Superior temporal gyrus (tissue), 1 donor: Measurements from ENCODE around the gene NMRK2.
"Not testable (repeated sequence)": the region's sequence is repeated elsewhere in the genome, so short reads cannot be mapped to it uniquely, and the experiment has no call there.

ENCODE experiments used
- DNase-seq: peaks from one replicate; pipeline ENCODE4 v3.0.0-alpha.2; 2016; ENCODE audit errors: extremely low spot score

The NMRK2 gene

DNA sequence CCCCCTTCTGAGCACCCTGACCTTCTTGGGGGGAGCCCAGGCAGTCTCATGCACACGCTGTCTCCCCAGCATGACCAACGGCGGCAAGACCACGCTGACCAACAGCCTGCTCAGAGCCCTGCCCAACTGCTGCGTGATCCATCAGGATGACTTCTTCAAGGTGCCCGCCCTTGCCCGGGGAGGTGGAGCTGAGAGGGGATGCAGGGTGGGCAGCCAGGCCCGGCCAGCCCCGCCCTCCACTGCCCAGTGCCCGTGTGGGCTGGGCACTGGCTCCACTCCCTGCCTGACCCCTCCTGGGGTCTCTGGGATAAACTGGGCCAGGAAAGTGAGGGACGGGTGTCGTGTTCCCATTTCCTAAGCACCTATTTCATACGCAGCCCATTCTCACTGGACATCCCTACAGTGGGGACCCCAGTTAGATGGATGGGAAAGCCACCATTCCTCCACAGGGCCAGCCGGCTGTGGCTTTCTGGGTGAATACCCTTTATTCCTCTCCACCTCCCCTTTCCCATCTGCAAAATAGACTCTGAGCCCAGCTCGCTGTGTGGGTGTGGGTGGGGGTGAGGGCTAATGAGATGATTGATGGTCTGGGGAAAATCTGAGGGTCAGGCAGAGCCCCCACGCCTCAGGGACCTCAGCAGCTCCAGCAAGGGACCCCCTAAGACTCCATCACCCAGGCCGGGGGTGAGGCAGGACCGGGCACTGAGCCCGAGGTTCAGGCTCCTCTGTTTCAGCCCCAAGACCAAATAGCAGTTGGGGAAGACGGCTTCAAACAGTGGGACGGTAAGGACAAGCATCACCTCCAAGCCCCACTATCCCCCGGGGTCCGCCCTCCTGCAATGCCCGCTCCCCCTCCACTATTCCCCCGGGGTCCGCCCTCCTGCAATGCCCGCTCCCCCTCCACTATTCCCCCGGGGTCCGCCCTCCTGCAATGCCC, 3.9 kb downstream of the NMRK2 start:
- no peak for DNase-seq

DNA sequence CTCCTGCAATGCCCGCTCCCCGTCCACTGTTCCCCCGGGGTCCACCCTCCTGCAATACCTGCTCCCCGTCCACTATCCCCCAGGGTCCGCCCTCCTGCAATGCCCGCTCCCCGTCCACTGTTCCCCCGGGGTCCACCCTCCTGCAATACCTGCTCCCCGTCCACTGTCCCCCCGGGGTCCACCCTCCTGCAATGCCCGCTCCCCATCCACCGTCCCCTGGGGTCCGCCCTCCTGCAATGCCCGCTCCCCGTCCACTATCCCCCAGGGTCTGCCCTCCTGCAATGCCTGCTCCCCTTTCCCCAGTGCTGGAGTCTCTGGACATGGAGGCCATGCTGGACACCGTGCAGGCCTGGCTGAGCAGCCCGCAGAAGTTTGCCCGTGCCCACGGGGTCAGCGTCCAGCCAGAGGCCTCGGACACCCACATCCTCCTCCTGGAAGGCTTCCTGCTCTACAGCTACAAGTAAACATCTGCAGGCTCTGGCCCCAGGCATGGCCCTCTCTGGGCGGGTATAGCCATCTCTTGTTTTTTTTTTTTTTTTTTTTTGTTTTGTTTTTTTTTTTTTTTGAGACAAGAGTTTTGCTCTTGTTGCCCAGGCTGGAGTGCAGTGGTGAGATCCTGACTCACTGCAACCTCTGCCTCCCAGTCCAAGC, 5.6 kb downstream of the NMRK2 start:
- DNase-seq = not testable (repeated sequence)

DNA sequence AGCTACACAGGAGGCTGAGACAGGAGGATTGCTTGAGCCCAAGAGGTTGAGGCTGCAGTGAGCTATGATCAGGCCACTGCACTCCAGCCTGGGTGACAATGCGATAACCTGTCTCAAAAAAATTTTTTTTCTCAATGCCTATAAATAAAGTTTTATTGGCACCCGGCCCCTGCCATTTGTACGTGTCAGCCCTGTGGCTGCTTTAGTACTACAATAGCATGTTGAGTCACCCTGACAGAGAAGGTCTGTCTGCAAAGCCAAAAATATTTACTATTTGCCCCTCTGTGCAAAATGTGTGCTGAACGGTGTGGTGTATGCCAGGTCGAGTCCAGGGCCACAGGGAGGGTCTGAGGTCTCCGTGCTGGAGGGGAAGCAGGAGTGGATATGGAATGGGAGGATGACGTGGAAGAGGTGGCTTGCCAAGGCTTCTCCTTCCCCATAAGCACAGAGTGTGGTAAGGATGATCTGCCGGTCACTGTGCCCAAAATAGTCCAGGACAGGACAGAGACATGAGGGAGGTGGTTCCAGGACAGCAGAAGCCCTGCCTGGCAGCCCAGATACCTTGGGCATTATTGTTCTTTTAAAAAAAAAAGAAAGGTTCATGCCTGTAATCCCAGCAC, 10.0 kb downstream of the NMRK2 start:
- no peak for DNase-seq

DNA sequence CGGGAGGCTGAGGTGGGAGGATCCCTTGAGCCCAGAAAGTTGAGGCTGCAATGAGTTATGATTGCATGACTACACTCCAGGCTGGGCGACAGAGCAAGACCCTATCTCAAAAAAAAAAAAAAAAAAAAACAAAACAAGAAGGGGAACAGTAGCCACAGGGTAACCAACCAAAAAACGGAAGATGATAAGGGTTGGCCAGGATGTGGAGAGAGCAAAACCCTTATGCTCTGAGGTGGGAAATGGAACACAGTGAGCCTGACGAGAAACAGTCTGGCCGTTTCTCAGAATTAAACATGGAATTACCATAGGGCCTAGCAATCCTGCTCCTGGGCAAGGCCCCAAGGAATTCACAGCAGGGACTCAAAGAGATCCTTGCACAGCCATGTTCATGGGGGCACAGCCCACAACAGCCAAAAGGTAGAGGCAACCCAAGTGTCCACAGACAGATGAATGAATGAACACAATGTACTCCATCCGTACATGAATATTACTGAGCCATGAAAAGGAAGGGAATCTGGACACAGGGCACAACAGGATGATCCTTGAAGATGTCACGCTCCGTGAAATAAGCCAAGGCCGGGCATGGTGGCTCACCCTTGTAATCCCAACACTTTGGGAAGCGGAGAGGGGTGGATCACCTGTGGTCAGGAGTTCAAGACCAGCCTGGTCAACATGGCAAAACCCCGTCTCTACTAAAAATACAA, 11.3 kb downstream of the NMRK2 start:
- no peak for DNase-seq

DNA sequence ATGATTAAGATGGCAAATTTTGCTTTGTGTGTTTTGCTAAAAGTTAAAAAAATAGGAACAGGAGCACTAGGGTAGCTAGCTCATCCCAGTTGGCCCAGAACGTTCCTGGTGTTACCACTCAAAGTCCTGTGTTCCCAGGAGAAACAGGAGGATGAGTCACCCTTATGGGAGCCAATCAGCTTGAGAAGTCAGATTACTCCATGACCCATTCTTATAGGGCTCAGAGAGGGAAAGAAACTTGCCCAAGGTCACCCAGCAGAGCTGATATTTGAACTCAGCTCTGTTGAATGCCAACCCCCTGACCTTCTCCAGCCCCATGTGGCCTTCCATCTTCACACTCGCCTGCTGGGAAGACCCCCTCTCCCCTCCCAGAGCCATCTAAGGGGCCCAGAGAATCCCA, 13.0 kb downstream of the NMRK2 start:
- no peak for DNase-seq

DNA sequence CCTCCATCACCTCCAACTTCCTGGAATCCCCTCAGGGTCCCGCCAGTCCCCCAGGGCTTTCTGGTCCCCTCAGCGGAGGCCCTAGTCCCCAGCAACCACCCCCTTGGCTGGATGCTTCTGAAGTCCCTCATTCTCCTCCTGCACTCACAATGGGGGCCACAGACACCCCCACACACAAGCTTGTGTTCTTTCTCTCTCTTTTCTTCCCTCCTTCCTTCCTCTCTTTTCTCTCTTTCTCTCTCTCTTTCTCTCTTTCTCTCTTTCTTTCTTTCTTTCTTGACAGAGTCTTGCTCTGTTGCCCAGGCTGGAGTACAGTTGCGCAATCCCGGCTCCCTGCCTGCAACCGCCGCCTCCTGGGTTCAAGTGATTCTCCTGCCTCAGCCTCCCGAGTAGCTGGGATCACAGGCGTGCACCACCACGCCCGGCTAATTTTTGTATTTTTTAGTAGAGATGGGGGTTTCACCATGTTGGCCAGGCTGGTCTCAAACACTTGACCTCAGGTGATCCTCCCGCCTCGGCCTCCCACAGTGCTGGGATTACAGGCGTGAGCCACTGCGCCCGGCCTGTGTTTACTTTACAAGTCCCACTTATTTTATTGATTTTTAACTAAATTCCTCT, 14.6 kb downstream of the NMRK2 start:
- DNase-seq = not testable (repeated sequence)

DNA sequence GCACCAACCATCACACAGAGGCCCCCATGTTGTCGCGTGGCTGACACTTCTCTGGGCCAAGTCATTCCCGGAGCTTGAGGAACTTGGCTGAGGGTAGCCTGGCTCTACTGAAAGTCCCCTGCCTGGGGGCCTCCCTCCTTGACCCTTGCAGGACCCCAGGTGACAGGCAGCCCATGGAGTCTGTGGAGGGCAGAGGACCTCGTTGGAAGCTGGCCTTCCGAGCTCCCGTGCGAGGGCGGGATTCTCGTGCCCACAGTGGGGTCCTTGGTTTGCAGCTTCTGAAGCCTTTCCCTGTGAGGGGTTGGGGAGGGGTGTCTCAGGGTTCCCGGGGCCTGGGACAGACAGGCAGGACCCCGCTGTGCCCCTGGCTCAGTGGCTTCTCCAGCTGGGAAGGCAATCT, 16.4 kb downstream of the NMRK2 start:
- no peak for DNase-seq

DNA sequence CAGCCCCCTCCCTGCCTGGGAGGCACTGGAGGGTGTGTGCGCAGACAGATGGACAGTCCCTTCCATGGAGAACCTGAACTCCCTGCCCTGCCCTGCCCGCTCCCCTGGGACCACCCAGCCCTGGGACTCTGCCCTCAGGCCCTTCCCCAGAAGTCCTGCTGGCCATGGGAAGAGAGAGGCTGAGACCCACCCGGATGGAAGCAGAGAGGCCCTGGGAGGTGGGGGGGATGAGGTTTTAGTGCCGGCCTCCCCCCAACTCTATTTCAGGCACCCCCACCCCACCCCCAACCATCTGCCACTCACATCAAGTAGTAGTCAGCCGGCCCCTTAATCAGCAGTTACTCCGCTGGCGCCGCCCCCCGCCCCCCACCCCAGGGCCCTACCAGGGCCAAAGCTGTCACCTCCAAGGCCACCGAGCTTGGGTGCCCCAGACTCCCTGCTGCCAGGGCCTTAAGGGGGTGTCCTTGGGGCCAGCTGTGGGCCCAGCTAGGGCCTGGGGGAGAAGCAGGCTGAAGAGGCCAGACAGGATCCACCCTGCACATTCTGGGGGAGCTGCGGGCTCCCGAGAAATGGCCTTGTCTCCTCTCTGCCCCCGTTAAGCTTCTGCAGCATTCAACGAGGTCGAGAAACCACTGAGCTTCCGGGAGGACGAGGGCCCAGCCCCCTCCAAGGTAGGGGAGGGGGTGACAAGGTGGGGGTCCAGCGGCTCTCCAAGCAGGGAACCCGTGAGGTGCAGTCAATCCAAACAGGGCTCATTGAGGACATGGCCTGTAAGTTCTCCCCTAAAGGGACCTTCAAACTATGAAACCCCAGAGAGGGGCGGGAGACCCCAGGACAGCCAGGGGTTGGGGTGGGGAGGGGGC, 17.4 kb downstream of the NMRK2 start:
- no peak for DNase-seq

DNA sequence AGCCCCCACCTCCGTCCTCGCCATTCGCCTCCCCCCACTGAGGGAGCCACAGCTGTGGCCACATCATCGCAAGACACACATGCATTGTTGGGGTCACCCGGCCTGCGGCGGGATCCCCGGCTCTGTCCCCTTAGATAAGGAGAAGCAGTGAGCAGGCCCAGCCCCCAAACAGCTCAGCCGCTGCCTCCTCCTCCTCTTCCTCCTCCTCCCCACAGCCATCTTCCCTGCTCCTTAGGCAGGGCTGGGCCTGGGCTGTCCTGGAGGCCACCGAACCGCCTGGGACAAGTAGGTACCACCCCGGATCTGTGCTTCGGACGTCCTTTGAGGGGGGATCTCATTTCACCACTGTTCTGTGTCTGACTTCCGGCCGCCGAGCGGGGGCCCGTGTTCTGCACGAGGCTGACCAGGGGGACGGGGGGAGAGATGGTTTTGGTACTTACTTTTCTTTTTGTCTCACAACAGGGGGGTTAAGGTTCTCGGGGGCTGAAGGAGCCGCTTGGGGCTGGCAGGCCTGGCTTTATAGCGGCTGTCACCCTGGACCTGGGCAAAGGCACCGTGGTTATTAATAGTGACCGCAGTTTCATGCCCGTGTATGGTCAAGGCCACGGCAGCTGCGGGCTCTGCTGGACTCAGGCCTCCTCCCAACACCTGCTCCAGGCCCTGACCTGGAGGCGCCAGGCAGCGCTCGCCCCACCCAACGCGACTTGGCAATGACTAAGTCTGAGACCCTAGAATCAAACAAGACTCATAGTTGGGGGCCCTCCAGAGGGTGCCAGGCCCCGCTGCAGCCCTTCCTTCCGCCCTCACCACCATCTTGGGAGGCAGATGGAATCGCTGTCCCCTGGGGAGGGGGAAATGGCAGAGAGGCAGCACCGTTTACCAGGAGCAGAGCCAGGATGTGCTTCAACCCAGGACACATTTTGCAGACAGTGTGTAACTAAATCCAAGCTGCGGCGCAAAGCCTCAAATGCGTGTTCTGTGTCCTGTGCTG, 18.3 kb downstream of the NMRK2 start:
- DNase-seq = no peak

DNA sequence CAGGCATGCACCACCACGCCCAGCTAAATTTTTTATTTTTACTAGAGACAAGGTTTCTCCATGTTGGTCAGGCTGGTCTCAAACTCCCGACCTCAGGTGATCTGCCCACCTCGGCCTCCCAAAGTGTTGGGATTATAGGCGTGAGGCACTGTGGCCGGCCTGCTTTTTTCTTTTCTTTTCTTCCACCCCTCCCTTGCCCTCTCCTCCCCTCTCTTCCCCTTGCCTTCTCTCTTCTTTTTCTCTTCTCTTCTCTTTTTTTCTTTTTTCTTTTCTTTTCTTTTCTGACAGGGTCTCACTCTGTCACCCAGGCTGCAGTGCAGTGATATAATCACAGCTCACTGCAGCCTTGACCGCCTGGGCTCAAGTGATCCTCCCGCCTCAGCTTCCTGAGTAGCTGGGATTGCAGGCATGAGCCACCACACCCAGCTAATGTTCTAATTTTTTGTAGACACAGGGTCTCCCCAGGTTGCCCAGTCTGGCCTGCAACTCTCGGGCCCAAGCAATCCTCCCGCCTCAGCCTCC, 19.9 kb downstream of the NMRK2 start:
- not testable (repeated sequence) for DNase-seq

DNA sequence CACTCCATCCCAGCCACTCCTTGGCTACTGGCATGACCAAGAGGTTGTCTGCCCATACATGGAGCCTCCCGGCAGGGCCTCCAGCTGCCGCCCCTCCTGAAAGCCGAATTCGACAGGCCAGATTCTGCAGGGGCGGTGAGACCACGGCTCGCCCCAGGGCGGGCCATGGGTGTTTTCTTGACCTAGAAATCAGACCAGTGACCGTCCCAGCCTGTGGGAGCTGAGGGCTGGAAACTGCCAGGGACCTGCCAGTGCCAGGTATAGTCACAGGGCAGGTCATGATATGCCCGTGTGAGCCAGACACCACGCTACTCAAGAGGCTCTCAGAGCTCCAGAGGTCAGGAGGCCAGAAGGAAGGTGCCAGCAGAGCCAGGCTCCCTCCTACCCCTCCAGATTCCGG, 21.2 kb downstream of the NMRK2 start:
- no peak for DNase-seq

DNA sequence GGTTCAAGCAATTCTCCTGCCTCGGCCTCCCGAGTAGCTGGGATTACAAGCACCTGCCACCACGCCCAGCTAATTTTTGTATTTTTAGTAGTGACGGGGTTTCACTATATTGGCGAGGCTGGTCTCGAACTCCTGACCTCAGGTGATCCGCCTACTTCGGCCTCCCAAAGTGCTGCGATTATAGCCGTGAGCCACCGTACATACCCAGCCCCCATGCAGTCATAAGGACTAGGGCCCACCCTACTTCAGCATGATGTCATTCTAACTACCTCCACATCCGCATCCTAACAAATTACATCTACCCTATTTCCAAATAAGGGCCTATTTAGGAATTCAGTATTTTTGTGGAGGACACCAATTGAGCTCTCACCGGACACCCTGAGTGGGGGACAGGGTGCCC, 22.4 kb downstream of the NMRK2 start:
- not testable (repeated sequence) for DNase-seq

DNA sequence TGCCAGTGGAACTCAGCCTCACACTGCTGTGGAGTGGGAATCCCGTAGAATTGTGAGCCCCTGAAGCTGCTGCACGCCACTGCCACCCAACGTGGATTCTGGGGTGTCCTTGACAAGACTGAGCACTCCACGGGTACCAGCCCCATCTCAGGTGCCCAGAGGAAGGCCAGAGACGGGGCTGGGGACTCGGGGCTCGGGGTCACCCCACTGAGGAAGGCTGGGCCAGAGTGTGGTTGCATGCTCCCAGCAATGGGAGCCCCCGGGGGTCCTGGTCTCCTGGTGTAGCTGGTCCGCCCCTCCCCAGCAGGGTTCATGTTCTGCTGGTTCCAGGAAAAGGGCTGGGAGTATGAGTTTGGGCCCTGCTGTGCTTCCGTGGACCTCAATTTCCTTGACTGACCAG, 22.8 kb downstream of the NMRK2 start:
- DNase-seq = no peak

DNA sequence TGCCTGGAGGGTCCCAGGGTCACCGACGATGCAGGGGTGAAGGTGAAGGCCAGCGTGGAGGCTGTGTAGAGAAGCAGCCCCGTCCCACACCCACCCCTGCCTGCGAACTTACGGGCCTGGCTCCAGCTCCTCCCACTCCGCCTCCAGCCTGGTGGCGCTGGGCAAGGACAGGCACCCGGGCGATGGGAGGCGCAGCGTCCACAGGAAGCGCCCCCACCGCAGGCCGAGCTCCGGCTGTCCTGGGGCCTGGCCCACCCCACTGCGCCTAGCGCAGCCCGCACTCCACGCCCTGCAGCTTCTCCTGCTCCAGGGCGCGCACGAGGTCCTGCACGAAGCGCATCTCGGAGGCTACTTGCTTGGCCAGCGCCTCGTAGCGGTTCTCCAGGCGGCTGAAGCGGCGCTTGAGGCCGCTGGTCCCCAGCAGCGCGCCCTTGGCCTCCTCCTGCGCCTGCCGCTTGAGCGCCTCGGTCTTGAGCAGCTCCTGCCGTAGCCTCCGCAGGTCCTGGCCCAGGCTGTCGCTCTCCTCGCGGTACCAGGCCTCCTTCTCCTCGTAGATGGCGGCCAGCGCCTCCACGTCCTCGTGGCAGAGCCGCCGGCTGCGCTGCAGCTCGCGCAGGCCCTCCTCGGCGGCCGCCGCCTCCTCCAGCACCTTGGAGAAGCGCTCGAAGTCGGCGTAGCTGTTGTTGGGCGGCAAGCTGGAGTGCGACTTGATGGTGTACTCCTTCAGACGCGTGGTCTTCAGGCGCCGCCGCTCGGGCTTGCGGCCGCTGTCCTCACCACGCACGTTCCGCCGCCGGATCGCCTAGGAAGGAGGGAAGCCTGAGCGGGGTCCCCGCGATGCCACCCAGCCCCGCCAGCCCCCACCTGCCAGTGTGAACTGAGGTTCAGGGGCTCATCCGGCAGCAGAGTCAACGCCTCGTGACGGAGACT, 26.2 kb downstream of the NMRK2 start:
- no peak for DNase-seq

DNA sequence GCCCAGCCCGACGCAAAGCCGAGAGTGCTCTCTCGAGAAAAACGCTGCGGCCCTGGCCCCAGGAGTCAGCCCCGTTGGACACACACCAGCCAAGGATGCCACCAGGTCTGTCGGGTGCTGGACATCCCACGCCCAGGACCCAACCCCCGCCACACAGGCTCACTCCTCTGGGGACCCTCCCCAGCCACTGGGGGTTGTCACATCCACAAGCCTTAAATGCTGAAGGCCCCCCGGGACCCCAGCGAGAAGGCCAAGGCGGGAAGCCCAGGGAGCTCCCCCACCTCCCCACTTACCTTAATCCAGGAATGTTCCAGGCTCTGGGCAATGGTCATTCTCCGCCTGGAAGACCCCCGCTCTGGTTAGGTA, 26.9 kb downstream of the NMRK2 start:
- no peak for DNase-seq

DNA sequence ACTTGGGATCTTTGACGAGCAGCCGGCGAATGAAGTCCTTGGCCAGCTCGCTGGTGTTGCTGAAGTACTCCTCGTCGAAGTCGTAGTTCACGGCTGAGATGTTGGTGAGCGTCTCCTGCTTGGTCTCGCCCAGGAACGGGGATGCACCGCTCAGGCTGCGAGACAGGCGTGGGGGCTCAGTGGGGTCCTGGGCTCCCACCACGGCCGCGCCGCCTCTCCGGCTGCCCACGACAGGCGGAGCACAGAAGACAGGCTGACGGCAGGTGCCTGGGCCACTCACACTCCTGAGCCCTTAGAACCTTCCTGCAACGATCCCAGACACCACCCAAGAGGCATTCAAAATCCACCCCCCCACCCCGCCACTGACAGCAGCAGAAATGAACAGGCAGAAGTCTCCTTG, 28.1 kb downstream of the NMRK2 start:
- DNase-seq = no peak

DNA sequence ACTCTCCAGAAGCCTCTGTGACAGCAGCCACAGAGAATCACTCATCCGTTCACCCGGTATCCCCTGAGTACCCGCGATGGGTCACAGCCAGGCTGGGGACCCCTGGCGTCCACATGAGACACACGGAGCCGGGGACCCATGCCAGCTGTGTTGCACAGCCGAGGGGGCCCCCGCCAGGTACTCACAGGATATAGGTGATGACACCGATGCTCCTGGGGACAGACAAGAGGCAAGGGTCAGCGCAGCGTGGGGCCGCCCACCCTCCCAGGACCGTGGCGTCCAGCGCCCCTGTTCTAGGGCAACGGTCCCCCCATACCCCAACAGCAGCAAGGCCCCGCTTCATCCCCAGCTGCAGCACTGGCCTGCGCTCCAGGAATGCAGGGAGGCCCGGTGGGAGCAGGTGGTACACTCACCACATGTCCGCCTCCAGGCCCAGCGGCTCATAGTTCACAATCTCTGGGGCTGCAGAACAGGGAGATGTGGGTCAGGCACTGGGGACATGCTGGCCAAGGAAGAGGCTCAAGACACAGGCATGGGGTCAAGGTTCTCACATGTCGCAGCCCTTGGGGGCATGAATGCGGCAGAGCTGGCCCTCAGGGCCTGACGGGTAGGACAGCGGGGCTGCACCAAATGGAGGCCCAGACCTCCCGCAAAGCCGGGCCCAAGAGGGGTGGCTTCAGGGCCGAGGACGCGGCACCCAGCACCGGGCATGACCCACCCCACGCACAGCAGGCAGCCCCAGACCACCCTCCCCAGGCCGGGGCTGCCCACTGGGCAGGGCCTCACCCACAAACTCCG, 30.8 kb downstream of the NMRK2 start:
- DNase-seq = no peak
